GM19395 (cell line): ENCODE measurements around the gene PLA2G4D.

Experiments used
- ATAC-seq: cut with Tn5 transposase; IDR thresholded peaks from one replicate; pipeline ENCODE4 v1.9.1; 2021; ENCODE audit warnings: mild to moderate bottlenecking, moderate library complexity; ENCODE audit not compliant: unreplicated experiment

PLA2G4D gene, protein sequence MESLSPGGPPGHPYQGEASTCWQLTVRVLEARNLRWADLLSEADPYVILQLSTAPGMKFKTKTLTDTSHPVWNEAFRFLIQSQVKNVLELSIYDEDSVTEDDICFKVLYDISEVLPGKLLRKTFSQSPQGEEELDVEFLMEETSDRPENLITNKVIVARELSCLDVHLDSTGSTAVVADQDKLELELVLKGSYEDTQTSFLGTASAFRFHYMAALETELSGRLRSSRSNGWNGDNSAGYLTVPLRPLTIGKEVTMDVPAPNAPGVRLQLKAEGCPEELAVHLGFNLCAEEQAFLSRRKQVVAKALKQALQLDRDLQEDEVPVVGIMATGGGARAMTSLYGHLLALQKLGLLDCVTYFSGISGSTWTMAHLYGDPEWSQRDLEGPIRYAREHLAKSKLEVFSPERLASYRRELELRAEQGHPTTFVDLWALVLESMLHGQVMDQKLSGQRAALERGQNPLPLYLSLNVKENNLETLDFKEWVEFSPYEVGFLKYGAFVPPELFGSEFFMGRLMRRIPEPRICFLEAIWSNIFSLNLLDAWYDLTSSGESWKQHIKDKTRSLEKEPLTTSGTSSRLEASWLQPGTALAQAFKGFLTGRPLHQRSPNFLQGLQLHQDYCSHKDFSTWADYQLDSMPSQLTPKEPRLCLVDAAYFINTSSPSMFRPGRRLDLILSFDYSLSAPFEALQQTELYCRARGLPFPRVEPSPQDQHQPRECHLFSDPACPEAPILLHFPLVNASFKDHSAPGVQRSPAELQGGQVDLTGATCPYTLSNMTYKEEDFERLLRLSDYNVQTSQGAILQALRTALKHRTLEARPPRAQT

GRCh38 chr15:42094512-42094963, at the start of gene PLA2G4D:
TSS of gene PLA2G4D (minus strand) at chr15:42094562. CDS start at chr15:42094459, 103 bp downstream.
- no peak for ATAC-seq

- no peak for ATAC-seq
Measured at GRCh38 chr15:42143356-42143755, 49.0 kb upstream of the PLA2G4D start.

DNA sequence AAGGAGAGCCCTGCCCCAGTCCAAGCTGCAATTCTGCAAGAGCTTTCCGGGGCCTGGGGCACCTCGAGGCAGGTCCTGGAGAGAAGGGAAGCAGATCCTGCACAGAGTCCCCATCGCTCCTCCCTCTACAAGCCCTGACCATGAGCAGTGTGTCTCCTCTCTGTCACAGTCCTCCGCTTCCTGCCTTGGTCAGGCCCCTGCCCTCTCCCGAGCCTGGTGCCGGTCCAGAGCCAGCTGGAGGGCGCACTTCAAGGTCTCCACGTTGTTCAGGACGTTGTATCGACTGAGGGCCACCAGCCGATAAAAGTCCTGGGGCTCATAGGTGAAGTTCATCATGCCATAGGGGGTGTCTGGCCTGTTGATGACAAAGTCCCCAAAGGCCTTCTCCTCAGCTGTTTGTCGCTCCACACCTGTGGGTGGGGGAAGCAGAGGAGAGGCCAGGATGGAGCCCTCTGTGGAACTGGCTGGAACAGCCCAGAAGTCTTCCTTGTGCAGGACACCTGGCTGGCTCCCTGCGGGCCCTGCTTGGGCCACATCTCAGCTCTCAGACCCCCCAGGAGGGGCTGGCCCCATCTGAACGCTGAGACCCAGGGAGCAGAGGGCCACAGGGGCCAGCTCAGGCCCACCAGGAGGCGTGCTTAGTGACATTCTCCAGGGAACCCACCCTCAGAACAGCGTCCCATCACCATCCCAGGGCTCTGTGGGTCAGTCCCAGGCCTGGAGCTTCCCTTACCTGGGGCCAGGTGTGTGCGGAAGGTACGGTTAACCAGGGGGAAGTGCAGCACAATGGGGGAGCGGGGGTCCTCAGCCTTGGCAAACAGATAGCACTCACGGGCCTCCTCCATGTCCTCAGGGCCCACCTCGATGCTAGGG, 47.7 kb upstream of the PLA2G4D start:
- ATAC-seq, result no peak

- ATAC-seq, result no peak
Measured at GRCh38 chr15:42141246-42141645, 46.9 kb upstream of the PLA2G4D start.

DNA sequence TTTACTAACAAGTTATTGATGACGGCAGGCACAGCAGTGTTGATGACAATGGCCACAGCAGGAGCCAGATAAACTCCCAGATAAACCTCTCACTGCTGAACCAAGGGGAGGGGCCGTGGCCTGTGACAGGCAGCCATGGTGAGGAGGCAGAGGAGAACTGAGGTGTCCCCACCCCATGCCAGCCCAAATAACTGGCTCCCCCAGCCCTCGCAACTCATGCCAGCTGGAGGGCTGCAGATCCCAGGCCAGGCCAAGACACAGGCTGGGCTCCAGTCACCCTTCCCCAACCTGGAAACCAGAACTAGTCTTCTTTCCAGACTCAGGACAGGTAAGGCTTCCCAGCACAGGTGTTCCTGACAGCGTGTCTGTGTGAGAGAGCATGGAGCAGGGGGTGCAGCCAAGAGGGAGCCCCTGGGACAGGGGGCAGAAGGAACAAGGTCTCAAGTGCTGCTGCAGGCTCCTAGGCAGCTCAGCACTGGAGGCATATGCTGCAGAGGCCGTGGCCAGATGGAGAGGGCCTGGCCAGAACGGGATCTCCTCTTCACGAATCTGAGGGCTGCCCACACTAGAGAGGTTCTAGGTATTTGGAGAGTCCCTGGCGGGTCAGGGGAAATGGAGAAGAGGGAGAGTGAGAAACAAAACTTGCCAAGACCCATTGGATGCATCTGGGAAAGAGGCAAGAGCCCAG, 46.2 kb upstream of the PLA2G4D start:
- ATAC-seq, result no peak

GRCh38 chr15:42139596-42139995, 45.2 kb upstream of the PLA2G4D start:
- no peak for ATAC-seq

DNA sequence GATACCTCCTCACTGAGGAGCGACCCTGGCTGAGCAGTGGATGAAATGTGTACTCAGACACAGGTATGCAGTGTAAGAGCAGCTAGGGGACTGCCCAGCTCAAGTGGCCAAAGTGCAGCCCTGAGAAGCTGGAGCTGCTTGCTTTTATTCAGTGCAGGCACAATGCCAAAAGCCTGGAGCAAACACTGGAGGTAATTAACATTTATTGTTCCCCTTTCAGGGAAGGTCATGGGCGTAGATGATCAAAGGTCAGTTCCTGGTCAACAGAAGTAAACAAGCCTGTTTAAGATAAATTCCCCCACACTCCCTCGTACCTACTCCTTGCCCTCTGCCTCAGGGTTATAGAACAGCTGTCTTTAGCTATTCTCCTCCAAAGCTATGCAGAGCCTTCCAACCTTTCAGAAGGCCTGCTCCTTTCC, 44.6 kb upstream of the PLA2G4D start:
- ATAC-seq, result no peak

- ATAC-seq, result no peak
Measured at GRCh38 chr15:42138411-42138810, 44.0 kb upstream of the PLA2G4D start.

GRCh38 chr15:42137461-42138261, 43.3 kb upstream of the PLA2G4D start:
- ATAC-seq, result no peak

GRCh38 chr15:42136513-42136912, 42.2 kb upstream of the PLA2G4D start:
- no peak for ATAC-seq

DNA sequence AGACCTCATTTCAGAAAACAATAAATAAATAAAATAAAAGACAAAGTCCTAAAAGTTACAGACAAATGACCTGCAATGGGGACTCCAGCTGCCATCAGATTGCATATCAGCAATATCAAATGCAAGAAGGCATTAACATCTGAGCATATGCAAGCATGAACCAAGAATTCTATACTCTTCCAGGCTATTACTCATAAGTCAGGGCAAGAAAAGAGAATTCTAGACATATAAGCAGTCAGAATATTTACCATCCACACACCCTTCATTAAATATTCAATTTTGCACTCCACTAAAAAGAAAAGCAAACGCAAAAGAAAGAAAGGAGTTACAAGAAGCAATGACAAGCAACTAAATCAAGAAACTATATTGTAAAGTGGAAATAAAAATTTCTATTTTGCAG, 41.0 kb upstream of the PLA2G4D start:
- ATAC-seq, result no peak

- ATAC-seq, result no peak
Measured at GRCh38 chr15:42134617-42135245, 40.4 kb upstream of the PLA2G4D start.

DNA sequence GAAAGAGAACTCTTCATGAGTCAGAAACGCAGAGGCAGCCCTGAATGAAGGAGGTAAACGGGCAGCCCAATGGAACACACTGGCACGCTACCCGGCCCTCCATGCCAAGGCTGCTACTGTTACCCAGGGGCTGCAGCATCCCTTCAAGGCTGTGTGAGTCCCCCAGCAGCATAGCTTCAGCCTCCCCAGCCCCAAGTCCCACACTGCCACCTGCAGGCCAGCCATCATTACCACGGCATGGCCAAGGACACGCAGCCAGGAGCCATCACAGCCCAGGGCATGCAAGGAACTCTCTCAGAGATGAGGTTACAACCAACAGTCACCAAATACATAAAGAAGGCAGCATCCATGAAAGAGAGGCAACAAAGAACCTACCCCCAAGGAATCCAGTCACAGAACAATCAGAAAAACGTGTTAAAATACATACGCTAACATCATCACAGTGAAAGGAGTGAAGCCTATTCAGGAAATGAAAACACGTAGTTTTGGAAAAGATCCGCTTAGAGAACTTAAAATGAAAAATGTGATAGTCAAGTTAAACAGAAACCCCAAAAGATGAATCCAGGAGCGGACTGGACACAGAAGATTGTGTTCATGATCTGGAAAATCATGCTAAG, 39.6 kb upstream of the PLA2G4D start:
- ATAC-seq, result no peak

DNA sequence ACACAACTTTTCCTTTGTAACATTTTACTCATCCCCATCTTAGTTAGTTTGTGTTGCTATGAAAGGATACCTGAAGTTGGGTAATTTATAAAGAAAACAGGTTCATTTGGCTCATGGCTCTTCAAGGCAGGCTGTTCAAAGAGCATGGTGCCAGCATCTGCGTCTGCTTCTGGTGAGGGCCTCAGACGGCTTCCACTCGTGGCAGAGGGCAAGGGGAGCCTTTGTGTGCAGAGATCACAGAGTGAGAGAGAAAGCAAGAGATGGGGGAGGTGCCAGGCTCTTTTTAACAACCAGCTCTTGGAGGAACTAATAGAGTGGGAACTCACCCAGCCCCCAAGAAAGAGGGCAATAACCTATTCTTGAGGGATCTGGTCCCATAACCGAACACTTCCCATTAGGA, 39.0 kb upstream of the PLA2G4D start:
- ATAC-seq, result no peak

- no peak for ATAC-seq
Measured at GRCh38 chr15:42131826-42132806, 37.8 kb upstream of the PLA2G4D start.

- no peak for ATAC-seq
Measured at GRCh38 chr15:42131006-42131405, 36.6 kb upstream of the PLA2G4D start.

DNA sequence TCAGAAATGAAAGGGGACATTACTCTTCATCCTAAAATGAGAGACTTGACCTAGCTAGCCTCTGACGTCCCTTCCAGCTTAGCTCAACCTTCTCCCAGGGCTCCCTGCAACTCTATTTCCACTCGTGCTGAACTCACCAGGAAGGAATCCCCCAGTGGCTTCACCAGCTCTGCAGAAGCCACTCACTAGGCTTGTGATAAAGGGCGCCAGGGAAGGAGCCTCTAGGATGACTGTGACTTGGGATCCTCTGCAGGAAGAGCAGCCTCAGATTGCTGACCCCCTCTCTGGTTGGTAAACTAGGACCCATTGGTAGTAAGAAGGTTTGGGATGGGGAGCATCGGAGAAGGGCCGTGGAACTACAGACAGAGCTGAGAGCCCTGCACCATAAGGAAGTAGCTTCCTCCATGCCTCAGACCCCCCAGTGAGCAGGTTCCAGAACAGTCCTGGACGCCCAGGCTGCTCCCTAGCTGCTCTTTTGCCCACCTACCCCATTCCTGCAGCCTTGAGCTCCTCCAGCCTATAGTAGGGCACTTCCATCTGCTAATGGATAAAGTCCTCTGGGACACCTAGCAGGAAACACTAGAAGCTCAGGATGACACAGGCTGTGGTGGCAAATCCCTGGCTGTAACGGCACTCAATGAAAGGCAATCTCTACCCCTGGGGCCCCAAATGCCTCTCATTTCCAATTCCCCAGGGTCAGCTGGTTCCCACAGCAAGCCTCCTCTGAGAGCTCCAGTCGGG, 36.1 kb upstream of the PLA2G4D start:
- no peak for ATAC-seq
